NCI-H1092 treated with DMSO at 0.1 percent for 48 hours (cell line): ENCODE data around the gene MLLT6.

Source experiments
- DNase-seq: peaks from one replicate; lab custom pipeline; 2025; lab: John Stamatoyannopoulos, UW

Gene MLLT6

GRCh38 chr17:38742411-38743308, 37.6 kb downstream of the MLLT6 start:
- peak; percentile 88 for DNase-seq

- peak; percentile 79 for DNase-seq
Observed at GRCh38 chr17:38743556-38744171, 38.6 kb downstream of the MLLT6 start.

- peak; percentile 87 for DNase-seq
Observed at GRCh38 chr17:38745545-38745944, 40.5 kb downstream of the MLLT6 start.

- no peak for DNase-seq
Observed at GRCh38 chr17:38746004-38746848, 41.2 kb downstream of the MLLT6 start.

- DNase-seq: no peak
Observed at GRCh38 chr17:38746849-38747462, 41.9 kb downstream of the MLLT6 start.

GRCh38 chr17:38747463-38748148, 42.5 kb downstream of the MLLT6 start:
- DNase-seq: peak; percentile 44

- peak; percentile 88 for DNase-seq
Observed at GRCh38 chr17:38748149-38748891, 43.2 kb downstream of the MLLT6 start, which contains the start of gene PCGF2. PCGF2 (minus strand) TSS chr17:38748336; CDS start chr17:38740402, 7,934 bp downstream.

GRCh38 chr17:38748892-38749222, 43.8 kb downstream of the MLLT6 start:
- peak; percentile 53 for DNase-seq

GRCh38 chr17:38749223-38750043, 44.4 kb downstream of the MLLT6 start:
- DNase-seq: peak; percentile 80

- peak; percentile 60 for DNase-seq
Observed at GRCh38 chr17:38750044-38750311, 44.9 kb downstream of the MLLT6 start.

GRCh38 chr17:38750312-38751121, 45.4 kb downstream of the MLLT6 start:
- peak; percentile 72 for DNase-seq

- peak; percentile 77 for DNase-seq
Observed at GRCh38 chr17:38751144-38751807, 46.2 kb downstream of the MLLT6 start.

- DNase-seq: peak; percentile 77
Observed at GRCh38 chr17:38751808-38752307, 46.8 kb downstream of the MLLT6 start.

GRCh38 chr17:38752308-38753070, 47.4 kb downstream of the MLLT6 start, which contains the start of gene PSMB3:
PSMB3 (plus strand) TSS chr17:38752741; CDS start chr17:38752827, 86 bp downstream.
- peak; percentile 100 for DNase-seq

- no peak for DNase-seq
Observed at GRCh38 chr17:38753071-38753506, 48.0 kb downstream of the MLLT6 start.

GRCh38 chr17:38761612-38762011, 56.5 kb downstream of the MLLT6 start:
- DNase-seq: no peak

GRCh38 chr17:38762231-38762630, 57.2 kb downstream of the MLLT6 start:
- DNase-seq: no peak
